Neural crest cell (in vitro differentiated cells): ENCODE results near the gene ATP2C2. TPM values are rescaled to one million over a fixed set of nuclear protein-coding genes. Genes with fewer than 3 reads are reported as not detected.

Experiments
- DNase-seq: peaks from one replicate; pipeline ENCODE4 v3.0.0; 2021; ENCODE audit warnings: low read depth, mixed read lengths, low spot score
- H3K27ac Mint-ChIP-seq: one replicate; pipeline ENCODE4 v1.8.0; 2021; ENCODE audit warnings: mild to moderate bottlenecking, mixed read lengths; ENCODE audit not compliant: unreplicated experiment
- H3K27me3 Mint-ChIP-seq: 2 replicates; pipeline ENCODE4 v1.8.0; 2021; ENCODE audit warnings: low read depth, mild to moderate bottlenecking, mixed read lengths
- H3K36me3 Mint-ChIP-seq: 2 replicates; pipeline ENCODE4 v1.8.0; 2021; ENCODE audit warnings: low read depth, mild to moderate bottlenecking, mixed read lengths
- H3K4me1 Mint-ChIP-seq: 2 replicates; pipeline ENCODE4 v1.8.0; 2021; ENCODE audit warnings: mixed read lengths
- H3K4me3 Mint-ChIP-seq: one replicate; pipeline ENCODE4 v1.8.0; 2021; ENCODE audit warnings: mild to moderate bottlenecking, mixed read lengths
- H3K9me3 Mint-ChIP-seq: 2 replicates; pipeline ENCODE4 v1.8.0; 2021; ENCODE audit warnings: mixed read lengths
- total RNA-seq: library from RNA; stranded (reverse); gene quantifications from 2 replicates; pipeline ENCODE4 v1.2.1, GENCODE V29; 2021
- TF ChIP-seq, protein P1 (sequence below): fragments of 200-600 bp; sonication (generic); conservative IDR thresholded peaks from 2 replicates; pipeline ENCODE4 v1.5.0; 2021; ENCODE audit warnings: antibody characterized with exemption, mild to moderate bottlenecking

ATP2C2 gene
- total RNA-seq, 1 donor from 2014 or later = 0.30 TPM

DNA sequence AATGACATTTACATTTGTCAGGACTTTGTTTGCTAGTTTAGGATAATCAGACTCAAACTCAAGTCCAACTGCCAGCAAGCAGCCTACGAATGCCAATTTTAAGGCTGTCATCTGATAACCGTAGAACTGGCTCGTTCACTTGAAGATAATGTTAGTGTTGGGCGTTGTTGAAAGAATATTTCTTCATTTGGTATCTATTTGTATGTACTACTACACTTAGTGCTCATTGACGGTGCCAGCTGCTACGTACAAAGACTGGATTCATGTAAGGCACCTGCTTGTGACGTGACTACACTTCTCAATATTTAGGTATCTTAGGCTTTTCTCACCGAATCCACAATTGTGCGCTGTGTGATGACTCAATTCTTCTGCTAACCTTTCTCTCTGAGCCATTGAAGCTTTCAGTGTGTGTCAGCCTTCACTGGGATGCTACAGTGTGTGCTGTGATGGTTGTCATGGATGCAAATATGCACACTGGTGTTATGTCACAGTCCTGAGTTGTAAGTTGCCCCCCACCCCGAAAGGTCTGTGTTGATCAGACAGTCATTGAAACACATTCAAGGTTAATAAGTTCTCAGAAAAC is 5.7 kb downstream of the ATP2C2 start:
- H3K9me3 Mint-ChIP-seq = no peaks in the 10 kb centered on the region
- H3K27ac Mint-ChIP-seq = no peak overlapping the region
- H3K4me3 Mint-ChIP-seq = no peak overlapping the region
- H3K4me1 Mint-ChIP-seq = peaks cover 23% of the 10 kb centered on the region
- H3K36me3 Mint-ChIP-seq = no peaks in the 10 kb centered on the region
- TF ChIP-seq, protein P1, sequence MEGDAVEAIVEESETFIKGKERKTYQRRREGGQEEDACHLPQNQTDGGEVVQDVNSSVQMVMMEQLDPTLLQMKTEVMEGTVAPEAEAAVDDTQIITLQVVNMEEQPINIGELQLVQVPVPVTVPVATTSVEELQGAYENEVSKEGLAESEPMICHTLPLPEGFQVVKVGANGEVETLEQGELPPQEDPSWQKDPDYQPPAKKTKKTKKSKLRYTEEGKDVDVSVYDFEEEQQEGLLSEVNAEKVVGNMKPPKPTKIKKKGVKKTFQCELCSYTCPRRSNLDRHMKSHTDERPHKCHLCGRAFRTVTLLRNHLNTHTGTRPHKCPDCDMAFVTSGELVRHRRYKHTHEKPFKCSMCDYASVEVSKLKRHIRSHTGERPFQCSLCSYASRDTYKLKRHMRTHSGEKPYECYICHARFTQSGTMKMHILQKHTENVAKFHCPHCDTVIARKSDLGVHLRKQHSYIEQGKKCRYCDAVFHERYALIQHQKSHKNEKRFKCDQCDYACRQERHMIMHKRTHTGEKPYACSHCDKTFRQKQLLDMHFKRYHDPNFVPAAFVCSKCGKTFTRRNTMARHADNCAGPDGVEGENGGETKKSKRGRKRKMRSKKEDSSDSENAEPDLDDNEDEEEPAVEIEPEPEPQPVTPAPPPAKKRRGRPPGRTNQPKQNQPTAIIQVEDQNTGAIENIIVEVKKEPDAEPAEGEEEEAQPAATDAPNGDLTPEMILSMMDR = no peak
- H3K27me3 Mint-ChIP-seq = peaks cover 33% of the 10 kb centered on the region
- DNase-seq = no peak

DNA sequence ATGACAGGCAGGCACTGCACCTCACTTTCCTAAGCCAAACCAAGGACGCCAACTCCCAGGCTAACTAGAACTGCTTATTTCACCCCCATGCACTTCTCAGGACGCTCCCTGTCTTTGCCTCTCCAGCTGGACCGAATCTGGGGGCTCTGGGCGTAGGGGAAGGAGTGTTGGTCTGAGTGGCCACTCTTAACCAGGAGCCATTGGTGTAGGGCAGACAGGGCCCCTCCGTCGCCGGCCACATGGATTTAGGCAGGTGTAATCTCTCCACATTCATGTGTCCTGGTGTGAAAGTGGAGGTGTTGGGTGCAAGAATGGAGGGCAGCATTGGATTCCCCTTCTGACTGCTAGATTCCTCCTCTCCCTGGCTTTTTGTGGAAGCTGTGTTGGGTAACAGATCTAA is 9.8 kb downstream of the ATP2C2 start:
- no peak overlapping the region for H3K4me3 Mint-ChIP-seq
- no peak overlapping the region for H3K27ac Mint-ChIP-seq
- TF ChIP-seq, protein P1 = no peak
- peaks cover 9% of the 10 kb centered on the region for H3K27me3 Mint-ChIP-seq
- peaks cover 23% of the 10 kb centered on the region for H3K4me1 Mint-ChIP-seq
- DNase-seq = no peak
- no peaks in the 10 kb centered on the region for H3K36me3 Mint-ChIP-seq
- peaks cover 3% of the 10 kb centered on the region for H3K9me3 Mint-ChIP-seq

DNA sequence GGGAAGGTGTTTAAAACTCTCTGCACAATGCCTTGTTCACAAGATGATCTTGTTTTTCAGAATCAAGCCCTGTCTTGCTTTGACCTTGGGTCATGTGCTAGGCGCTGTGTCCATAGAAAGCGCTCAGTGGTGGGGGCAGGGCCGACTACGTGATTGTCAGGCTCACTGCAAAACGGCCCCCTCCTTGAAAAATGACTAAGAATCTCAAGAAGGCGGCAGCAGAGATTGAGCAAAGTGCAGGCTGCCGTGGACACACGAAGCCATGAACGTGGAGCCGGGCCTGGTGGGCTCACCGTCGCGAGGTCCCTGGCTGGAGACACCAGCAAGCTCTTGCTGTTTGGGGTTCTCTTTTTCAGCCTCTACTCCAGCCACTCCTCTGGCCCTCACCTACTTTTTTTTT is 10.2 kb downstream of the ATP2C2 start:
- H3K9me3 Mint-ChIP-seq = peaks cover 3% of the 10 kb centered on the region
- H3K36me3 Mint-ChIP-seq = no peaks in the 10 kb centered on the region
- no peak for DNase-seq
- H3K27ac Mint-ChIP-seq = no peak overlapping the region
- TF ChIP-seq, protein P1 = no peak
- peaks cover 7% of the 10 kb centered on the region for H3K27me3 Mint-ChIP-seq
- peaks cover 21% of the 10 kb centered on the region for H3K4me1 Mint-ChIP-seq
- H3K4me3 Mint-ChIP-seq = no peak overlapping the region

DNA sequence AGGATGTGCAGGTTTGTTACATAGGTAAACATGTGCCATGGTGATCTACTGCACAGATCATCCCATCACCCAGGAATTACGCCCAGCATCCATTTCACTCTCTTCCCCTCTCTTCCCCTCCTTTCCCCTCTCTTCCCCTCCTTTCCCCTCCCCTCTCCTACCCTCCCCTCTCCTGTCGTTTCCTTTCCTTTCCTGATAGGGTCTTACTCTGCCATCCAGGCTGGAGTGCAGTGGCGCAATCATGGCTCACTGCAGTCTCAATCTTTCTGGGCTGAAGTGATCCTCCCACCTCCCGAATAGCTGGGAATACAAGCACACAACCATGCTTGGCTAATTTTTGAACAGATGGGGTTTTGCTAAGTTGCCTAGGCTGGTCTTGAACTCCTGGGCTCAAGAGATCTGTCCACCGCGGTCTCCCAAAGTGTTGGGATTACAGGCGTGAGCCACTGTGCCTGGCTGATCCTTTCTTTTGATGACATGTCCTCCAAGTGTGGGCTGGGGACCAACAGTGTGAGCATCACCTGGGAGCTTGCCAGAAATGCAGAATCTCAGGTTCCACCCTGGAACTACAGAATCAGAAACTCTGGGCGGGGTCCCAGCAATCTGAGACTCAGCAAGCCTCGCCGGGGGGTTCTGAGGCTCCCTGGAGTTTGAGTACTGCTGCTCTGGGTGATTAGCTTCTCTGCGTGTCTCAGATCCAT is 10.8 kb downstream of the ATP2C2 start:
- Mint-ChIP-seq H3K9me3 (peaks cover 3% of the 10 kb centered on the region), H3K36me3 (no peaks in the 10 kb centered on the region), H3K4me1 (peaks cover 16% of the 10 kb centered on the region), H3K27ac (no peak overlapping the region), H3K27me3 (peaks cover 3% of the 10 kb centered on the region), H3K4me3 (no peak overlapping the region)
- DNase-seq = no peak
- TF ChIP-seq, protein P1 = no peak

DNA sequence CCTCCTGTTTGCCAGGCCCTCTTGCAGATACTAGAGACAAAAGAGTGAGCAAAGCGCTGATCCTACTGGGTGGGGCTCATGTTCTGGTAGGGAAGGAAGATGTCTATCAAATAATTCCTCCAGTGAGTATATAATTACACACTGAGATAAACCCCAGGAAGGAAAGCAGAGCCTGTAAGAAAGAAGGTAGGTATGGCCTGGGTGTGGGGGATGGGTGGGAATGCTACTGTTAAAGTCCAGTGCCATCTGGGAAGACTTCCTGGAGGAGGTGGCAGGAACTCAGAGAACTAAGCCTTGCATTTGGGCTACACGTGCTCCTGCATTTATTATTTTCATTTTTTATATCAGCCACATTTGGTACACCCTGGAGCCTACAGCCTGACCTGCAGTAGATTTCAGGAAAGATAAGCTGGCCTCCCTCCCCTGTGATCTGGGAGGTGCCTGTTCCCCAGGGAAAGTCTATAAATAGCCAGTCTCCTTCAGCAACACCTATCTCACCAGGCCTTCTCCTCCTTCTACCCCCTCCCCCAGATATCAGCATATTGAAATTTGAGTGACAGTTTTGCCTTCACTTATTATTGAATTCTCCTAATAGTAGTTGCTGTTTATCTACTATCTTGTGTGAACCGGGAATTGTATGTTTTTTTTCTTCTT is 11.5 kb downstream of the ATP2C2 start:
- peaks cover 2% of the 10 kb centered on the region for H3K27me3 Mint-ChIP-seq
- no peak overlapping the region for H3K27ac Mint-ChIP-seq
- TF ChIP-seq, protein P1 = no peak
- no peak overlapping the region for H3K4me3 Mint-ChIP-seq
- H3K36me3 Mint-ChIP-seq = no peaks in the 10 kb centered on the region
- H3K4me1 Mint-ChIP-seq = peaks cover 11% of the 10 kb centered on the region
- peaks cover 3% of the 10 kb centered on the region for H3K9me3 Mint-ChIP-seq
- no peak for DNase-seq
